IPS-18c (cell line): Measurements from ENCODE around the gene CDYL.

ENCODE experiments used
- H3K4me3 ChIP-seq: 2 replicates; pipeline ENCODE4 v1.7.0; 2013; ENCODE audit warnings: low read depth, mild to moderate bottlenecking, low read length, moderate library complexity; ENCODE audit not compliant: insufficient read depth
- H3K9me3 ChIP-seq: one replicate; pipeline ENCODE4 v1.6.1; 2013; ENCODE audit warnings: mild to moderate bottlenecking, low read length, moderate library complexity; ENCODE audit not compliant: control insufficient read depth, insufficient read depth

Gene CDYL, protein sequence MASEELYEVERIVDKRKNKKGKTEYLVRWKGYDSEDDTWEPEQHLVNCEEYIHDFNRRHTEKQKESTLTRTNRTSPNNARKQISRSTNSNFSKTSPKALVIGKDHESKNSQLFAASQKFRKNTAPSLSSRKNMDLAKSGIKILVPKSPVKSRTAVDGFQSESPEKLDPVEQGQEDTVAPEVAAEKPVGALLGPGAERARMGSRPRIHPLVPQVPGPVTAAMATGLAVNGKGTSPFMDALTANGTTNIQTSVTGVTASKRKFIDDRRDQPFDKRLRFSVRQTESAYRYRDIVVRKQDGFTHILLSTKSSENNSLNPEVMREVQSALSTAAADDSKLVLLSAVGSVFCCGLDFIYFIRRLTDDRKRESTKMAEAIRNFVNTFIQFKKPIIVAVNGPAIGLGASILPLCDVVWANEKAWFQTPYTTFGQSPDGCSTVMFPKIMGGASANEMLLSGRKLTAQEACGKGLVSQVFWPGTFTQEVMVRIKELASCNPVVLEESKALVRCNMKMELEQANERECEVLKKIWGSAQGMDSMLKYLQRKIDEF

DNA sequence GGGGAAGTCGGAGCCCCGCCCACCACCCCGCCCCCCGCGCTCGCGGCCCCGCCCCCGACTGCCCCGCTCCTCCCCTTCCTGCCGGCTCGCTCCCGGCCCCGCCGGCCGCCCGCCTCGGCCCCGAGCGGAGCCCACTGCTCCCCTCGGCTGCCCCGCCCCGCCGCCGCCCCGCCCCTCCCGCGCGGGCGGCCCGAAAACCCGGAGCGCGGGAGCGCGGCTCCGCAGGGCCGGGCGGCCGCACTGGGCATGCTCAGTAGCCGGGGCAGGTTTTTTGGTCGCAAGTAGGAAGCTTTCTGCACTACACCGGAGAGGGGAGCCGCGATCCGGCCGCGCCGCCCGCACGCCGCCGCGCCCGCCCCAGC is at the start of gene CDYL:
CDYL (plus strand) TSS at position 274 of the 362 bp plus-strand sequence. CDS start 380 bp downstream, outside the sequence.
- peak within 1 kb of the TSS; percentile 66 for H3K4me3 ChIP-seq
- H3K9me3 ChIP-seq: no peaks in the 10 kb centered on the region

DNA sequence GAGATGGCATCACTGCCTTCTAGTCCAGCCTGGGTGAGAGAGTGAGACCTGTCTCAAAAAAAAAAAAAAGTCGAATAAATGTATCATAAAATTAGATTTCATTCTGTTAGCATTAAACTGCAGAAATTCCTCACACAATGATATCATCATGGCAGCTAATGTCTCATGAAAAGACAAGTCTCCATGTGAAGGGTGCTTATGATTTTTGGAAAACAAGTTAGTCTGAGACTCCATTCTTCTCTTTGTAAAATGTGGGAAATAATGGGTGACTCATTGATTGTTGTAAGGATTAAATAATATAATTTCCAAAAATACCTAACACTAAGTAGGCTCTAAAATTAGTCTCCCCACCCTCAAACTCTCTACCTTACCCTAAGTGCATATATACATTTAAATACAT is 49.6 kb upstream of the CDYL start:
- H3K9me3 ChIP-seq: no peaks in the 10 kb centered on the region
- no peak overlapping the region for H3K4me3 ChIP-seq

DNA sequence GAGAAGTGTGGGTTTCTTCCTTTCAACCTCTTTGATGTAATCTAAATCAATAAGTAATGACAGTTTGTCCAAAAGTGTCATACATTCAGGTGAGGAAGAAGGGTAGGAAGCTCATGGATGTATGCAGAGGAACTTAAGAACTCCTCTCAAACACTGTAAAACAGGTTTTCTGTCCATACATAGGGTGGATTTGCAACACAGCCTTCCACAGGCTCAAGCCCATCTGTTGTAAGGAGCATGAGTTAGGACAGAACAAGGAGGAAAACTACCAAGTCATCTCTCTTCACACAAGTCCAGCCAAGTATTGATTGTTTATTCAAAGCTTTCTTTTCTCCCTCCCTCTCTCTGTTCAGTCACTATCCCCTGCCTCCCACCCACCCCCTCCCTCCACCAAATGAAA is 49.0 kb upstream of the CDYL start:
- no peak overlapping the region for H3K4me3 ChIP-seq
- H3K9me3 ChIP-seq: no peaks in the 10 kb centered on the region

DNA sequence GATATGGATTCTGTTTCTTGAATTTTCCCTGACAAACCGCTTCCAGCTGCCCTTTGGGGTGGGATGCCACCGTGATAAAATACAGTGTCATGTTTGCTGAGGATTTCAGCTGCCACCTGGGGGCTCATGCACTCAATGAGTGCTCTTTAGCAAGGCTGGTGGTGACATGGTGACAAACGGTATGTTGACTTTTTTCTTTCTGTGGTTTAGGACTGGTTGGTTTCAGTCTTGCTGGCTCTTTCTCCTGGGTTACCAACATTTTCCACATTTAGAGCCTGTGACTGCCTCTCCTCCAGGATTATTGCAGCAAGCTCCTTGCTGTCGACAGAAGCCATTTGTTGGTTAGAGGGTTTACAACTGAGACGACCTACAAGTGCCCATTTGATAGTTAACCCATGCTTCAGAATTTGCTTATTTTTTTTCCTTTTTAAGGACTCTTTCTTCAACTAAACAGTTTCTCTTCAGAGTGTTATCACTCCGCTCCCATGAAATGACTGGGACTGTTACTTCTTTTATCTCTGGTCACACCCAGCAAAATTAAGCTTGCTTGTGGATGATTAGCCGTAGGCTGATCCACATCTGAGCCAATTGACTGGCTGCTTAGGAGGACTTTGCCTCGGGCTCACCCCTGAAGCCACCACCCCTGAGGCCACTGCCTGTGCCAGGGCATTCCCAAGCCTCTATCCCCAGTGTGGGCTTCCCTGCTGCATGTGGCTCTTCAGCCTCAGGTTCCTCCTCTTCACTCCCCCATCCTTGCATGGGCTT is 48.4 kb upstream of the CDYL start:
- no peak overlapping the region for H3K4me3 ChIP-seq

DNA sequence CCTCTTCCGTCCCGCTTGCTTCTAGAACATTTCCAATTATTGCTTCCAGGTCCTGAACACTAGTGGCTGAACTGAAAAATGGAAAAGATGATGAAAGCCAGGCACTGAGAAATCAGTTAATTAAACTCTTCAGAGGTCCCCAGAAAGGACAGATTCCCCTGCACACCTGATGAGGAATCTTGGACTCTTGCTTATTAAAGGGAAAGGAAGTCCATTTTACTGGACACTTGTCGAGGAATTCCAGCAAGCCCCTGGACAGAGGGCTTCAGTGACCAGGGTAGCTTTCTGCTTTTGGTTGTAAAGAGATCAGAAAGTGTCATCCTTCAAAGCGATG is 47.8 kb upstream of the CDYL start:
- Histone ChIP-seq H3K4me3 (no peak overlapping the region), H3K9me3 (no peaks in the 10 kb centered on the region)

More for the DNA sequence above, 48.4 kb upstream of the CDYL start:
- no peaks in the 10 kb centered on the region for H3K9me3 ChIP-seq

DNA sequence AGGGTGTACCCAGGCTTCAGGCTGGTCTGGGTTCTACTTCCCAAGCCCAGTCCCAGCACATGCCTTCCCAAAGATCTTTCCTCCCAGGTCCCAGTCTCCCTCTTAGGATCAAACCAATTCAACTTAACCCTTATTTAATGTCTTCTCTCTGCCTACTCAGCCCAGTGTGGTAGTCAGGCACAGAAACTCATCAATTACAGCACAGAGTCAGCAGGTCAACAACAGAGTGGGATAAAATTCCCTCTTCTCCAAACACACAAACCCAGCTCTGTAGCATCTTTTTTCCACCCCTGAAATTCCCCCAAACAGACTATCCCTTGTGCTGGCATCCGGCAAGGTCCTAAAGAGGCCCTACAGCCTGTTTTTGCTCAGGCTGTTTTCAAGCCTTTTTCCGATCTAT is 47.3 kb upstream of the CDYL start:
- Histone ChIP-seq H3K9me3 (no peaks in the 10 kb centered on the region), H3K4me3 (no peak overlapping the region)

DNA sequence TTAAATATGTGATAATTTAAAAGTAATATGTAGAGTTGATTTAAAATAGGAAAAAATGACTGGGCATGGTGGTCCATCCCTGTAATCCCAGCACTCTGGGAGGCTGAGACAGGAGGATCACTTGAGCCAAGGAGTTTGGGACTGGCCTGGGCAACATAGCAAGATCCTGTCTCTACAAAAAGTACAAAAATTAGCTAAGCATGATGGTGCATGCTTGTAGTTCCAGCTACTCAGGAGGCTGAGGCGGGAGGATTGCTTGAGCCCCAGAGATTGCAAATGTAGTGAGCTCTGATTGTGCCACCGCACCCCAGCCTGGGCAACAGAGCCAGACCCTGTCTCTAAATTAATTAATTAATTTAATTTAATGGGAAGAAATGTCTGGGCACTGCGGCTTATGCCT is 44.2 kb upstream of the CDYL start:
- Histone ChIP-seq H3K9me3 (no peaks in the 10 kb centered on the region), H3K4me3 (no peak overlapping the region)

DNA sequence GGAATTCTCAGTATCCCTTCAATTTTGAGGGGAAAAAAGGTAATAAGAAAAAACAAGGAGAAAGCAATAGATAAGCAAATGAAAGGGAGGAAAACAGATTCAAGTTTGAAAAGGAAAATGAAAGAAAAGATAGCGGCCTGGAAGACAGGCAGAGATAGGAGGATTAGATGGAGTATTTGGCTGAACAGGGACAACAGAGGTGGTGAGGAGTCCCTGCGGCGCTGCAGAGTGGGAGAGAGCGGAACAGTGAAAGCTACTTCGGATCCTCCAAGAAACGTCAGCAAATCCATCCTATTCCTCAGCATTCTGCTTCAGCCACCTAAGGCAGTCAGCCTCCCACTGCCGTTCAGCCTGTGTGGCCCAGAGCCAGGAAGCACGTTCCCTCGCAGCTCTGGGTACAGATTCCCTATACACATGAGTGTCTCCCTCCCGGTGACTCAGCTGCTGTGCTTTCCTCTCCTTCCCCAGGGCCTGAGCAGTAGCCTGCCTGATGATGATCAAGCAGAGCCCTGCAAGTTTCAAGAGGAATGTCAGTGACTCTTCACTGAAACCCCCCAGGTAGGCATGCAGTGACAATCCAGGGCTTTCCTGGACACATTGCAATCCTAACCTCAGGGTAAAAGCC is 43.4 kb upstream of the CDYL start:
- Histone ChIP-seq H3K4me3 (no peak overlapping the region), H3K9me3 (no peaks in the 10 kb centered on the region)

DNA sequence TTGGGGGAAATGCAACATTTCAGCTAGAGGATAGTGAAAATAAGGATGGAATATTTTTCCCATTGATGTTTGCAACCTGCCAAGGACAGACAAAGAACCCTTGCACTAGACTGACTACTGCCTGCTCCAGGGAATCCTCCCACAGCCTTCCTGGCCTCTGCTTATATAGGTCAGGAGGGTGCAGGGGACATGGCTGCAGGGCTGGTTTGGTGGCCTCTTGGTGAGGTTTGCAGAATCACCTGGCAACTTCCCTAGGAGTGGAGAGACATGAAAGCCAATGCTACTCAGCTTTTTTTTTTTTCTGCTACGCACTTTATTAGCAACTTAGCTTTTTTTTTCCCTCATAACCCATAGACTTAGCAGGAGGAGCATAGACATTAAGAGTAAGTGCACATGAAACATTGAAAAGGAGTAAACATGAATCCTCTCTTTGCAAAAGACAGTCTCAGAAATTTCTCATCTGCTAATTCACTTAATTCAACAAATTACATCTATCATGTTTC is 39.8 kb upstream of the CDYL start:
- Histone ChIP-seq H3K4me3 (no peak overlapping the region), H3K9me3 (no peaks in the 10 kb centered on the region)

DNA sequence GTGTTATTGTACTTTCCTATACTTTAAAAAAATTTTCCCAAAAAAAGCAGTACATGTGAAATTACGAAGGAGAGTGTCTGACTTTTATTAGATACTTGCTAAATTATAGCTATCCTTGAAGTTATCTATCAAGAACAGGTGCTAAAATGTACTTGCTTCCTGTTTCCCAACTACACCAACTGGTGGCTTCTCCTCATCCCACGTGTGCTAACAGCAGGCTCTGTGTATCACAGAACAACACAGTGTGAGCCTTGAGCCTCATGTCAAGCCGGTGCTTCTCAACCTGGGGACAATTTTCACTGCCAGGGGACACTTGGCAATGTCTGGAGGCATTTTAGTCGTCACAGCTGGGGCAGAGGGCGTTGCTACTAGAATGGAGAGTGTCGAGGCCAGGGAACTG is 36.2 kb upstream of the CDYL start:
- Histone ChIP-seq H3K4me3 (no peak overlapping the region), H3K9me3 (no peaks in the 10 kb centered on the region)

DNA sequence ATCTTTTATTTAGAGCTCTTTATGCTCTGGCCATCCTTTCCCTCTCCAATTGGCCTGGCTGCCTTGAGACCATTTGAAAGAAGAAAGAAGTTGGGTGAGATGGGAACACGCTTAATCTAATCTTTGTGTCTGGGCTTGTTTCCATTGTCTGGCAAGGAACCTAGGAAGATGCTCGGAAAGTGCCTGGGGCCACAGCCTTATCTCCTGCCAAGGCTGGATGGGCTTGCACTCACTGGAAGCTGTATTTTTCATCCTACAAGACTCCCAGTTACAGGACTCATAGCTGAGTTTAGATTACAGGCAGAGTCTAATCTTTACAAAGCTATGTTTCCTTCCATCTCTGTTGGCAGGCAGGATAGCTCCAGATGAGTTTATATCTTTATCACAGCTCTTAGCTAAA is 33.1 kb upstream of the CDYL start:
- Histone ChIP-seq H3K4me3 (no peak overlapping the region), H3K9me3 (no peaks in the 10 kb centered on the region)

DNA sequence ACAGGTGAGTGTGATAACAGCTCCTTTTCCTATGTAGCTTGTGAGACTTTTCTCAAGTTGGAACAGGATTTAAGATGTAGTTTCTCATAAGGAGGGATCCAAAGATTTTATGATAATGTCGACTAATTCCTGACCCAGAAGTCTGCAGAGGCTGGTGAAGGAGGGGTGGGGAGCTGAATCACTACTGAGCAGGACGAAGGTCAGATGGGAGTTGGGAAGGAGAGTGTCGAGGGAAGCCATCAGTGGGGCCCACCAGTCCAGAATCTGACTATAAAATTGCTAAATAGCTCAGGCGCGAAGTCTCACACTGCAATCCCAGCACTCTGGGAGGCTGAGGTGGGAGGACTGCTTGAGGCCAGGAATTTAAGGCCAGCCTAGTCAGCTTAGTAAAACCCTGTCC is 32.3 kb upstream of the CDYL start:
- no peak overlapping the region for H3K4me3 ChIP-seq
- no peaks in the 10 kb centered on the region for H3K9me3 ChIP-seq

DNA sequence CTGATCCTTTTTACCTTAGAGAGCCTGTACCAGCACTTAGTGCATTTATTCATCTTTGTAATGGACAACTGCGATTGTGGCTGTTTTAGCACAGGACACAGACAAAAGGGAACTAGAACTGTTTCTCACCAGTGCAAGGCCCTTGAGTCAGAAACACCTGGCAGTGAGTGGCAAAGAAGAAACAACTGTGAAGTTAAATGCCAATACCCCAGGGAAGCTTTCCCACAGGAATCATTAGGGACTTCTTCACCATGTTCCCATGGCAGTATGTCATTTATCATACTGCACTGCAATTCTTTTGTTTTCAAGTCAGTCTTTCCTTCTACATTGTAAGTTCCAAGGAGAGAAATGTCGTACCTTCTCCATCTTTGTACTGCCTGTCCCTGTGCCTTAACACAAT is 28.6 kb upstream of the CDYL start:
- no peak overlapping the region for H3K4me3 ChIP-seq
- H3K9me3 ChIP-seq: no peaks in the 10 kb centered on the region

DNA sequence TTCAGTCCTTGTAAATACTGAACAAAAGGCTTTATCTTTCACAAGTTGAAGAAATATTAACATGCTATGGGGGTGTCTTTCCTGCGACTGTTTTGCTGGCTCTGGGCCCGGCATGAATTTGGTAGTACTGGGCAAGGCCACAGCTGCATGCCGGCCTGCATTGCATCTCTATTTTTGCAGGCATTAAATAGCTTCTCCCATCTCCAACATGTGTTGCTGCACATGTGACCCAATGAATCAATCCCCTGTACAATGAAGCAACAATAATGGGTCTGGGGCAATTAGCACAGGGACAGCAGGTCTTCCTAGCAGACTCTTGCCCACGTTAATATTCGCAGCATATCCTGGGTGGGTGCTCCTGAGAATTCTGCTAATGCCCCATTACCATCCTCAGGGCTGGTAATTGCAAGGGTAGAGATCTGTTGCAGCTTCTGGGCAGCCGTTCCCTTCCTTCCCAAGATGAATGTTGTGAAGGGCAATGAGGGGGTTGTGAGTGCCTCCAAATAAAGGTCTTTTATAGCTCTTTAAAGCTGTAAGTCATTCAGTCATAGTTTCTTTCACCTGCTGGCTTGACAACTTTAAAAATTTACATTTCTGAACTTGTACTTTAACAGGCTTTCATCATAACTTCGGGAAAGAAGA is 24.3 kb upstream of the CDYL start:
- no peak overlapping the region for H3K4me3 ChIP-seq
- H3K9me3 ChIP-seq: no peaks in the 10 kb centered on the region

DNA sequence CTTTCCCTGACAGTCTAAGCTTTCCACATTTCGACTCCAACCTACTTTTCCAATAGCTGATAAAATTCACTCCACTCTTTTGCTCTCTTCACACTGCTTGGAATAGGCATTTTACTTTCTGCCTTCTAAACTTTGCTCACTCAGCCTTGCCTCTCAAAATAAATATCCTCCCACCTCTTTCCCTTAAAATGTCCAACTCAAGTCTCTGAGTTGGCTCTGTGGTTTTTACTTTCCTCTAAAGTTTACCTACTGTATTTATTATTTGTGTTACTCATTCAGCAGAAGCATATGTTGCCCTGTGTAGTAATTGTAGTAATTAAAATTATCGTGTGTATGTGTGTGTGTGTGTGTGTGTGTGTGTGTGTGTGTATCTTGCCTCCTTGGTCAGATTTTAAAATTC is 20.0 kb upstream of the CDYL start:
- no peak overlapping the region for H3K4me3 ChIP-seq
- no peaks in the 10 kb centered on the region for H3K9me3 ChIP-seq

DNA sequence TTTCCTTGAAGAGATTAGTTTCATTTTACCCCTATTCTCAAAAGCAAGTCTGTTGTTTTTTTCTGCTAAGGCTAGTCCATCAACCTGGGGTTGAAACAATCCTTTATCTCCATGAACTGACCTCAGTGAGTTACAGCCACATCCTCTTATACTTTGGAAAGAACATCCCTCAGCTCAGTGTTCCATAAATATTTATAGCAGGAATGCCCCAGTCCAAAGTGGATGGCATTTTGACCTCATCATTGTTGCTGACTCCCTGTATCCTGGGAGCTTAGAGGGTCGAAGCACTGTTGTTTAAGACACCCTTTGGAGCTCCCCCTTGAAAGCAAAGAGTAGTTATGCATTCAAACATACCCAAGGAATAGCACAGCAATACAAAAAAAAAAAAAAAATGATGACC is 16.2 kb upstream of the CDYL start:
- Histone ChIP-seq H3K9me3 (no peaks in the 10 kb centered on the region), H3K4me3 (no peak overlapping the region)

DNA sequence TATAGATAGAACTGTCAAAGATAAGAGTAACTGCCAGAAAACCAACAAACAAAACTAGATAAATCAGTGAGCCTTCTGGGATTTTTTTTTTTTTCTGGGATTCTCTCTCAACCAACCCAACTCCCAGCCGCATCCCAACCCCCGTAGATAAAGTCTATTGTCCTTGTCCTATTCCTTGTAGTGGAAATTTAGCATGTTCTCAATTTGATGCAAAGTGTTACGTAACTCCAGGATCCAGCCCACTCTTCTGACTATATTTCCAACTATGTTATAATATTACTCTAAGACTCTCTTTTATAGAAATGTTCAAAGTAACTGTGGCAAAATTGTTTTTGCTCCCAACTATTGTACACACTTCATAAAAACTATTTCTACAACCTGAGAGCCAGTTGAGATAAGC is 15.4 kb upstream of the CDYL start:
- H3K4me3 ChIP-seq: no peak overlapping the region

More for the DNA sequence above, 15.4 kb upstream of the CDYL start:
- no peaks in the 10 kb centered on the region for H3K9me3 ChIP-seq
